ENCODE measurements around the gene HOXA3. TPM values are rescaled to one million over a fixed set of nuclear protein-coding genes. Genes with fewer than 3 reads are reported as not detected.

Gene HOXA3
- total RNA-seq, 2 donors from 2014 or later, result 6.5 to 29.3 TPM

GRCh38 chr7:27163288-27164044 lies 11.1 kb upstream of the HOXA3 start:
- TF ChIP-seq, protein P1, sequence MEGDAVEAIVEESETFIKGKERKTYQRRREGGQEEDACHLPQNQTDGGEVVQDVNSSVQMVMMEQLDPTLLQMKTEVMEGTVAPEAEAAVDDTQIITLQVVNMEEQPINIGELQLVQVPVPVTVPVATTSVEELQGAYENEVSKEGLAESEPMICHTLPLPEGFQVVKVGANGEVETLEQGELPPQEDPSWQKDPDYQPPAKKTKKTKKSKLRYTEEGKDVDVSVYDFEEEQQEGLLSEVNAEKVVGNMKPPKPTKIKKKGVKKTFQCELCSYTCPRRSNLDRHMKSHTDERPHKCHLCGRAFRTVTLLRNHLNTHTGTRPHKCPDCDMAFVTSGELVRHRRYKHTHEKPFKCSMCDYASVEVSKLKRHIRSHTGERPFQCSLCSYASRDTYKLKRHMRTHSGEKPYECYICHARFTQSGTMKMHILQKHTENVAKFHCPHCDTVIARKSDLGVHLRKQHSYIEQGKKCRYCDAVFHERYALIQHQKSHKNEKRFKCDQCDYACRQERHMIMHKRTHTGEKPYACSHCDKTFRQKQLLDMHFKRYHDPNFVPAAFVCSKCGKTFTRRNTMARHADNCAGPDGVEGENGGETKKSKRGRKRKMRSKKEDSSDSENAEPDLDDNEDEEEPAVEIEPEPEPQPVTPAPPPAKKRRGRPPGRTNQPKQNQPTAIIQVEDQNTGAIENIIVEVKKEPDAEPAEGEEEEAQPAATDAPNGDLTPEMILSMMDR (IDR thresholded peaks at IDR 0.05), result no peak
- no peak for ATAC-seq (ENCODE audit: insufficient number of reproducible peaks, low FRiP score, low read depth)
- H3K4me3 ChIP-seq, result no peak overlapping the region
- no peaks in the 10 kb centered on the region for H3K36me3 ChIP-seq
- H3K27ac ChIP-seq, result no peak overlapping the region
- DNase-seq (ENCODE audit: low spot score), result no peak
- no peaks in the 10 kb centered on the region for H3K9me3 ChIP-seq
- H3K4me1 ChIP-seq (ENCODE audit: control insufficient read depth in 1 of 2, low read depth in 2 of 2), result peaks cover 10 to 28% of the 10 kb centered on the region in 2 donors
- H3K27me3 ChIP-seq (replicated peaks; ENCODE audit: insufficient read depth), result peaks cover 9% of the 10 kb centered on the region

GRCh38 chr7:27162561-27163287 lies 10.3 kb upstream of the HOXA3 start:
- Histone ChIP-seq H3K36me3 (no peaks in the 10 kb centered on the region), H3K4me3 (no peak overlapping the region), H3K4me1 (ENCODE audit: control insufficient read depth in 1 of 2, low read depth in 2 of 2) (peaks cover 10 to 28% of the 10 kb centered on the region in 2 donors), H3K27me3 (replicated peaks; ENCODE audit: insufficient read depth) (peaks cover 9% of the 10 kb centered on the region), H3K9me3 (no peaks in the 10 kb centered on the region), H3K27ac (no peak overlapping the region)
- TF ChIP-seq, protein P1 (IDR thresholded peaks at IDR 0.05), result no peak
- DNase-seq (ENCODE audit: low spot score), result no peak
- no peak for ATAC-seq (ENCODE audit: insufficient number of reproducible peaks, low FRiP score, low read depth)

DNA sequence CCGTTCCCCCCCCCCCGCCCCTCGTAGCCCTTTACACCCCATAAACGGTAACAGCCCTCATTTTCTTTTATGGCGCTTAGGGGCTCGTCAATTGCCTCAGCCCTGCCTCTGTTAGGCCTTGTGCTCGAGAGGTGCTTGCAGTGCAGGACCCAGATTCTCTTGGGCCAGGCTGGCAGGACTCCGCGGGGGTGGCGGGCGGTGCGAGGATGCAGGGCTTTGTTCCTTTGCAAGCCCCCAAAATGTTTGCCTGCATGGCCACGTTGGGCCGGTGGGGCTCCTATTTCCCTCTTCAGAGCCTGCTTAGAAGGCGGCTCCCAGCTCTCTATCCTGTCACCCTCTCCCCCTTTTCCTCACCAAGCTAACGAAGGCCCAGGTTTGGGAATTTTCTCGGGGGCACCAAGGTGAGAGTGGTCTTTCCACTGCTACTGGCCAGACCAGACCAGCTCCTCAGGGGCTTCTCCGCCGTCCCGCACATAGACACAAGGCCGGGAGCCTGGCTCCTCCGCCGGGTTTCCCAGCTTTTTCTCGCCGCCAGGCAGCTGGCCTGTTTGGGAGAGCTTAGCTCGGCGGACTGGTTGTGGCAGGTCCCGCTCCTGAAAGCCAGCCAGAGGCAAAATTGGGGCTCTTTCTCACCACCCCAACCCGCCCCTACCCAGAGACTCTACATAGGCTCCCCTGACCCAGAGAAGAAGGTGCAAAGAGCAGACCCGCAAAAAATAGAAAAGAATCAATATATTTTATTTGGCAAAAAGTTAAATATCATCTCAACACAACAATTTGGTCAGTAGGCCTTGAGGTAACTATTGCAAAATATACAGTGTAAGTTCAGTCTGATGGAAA lies 9.6 kb upstream of the HOXA3 start:
- Histone ChIP-seq H3K27ac (no peak overlapping the region), H3K9me3 (no peaks in the 10 kb centered on the region), H3K4me3 (no peak overlapping the region), H3K4me1 (ENCODE audit: control insufficient read depth in 1 of 2, low read depth in 2 of 2) (peaks cover 10 to 28% of the 10 kb centered on the region in 2 donors), H3K36me3 (no peaks in the 10 kb centered on the region), H3K27me3 (replicated peaks; ENCODE audit: insufficient read depth) (peaks cover 9% of the 10 kb centered on the region)
- no peak for DNase-seq (ENCODE audit: low spot score)
- TF ChIP-seq, protein P1 (IDR thresholded peaks at IDR 0.05), result no peak
- no peak for ATAC-seq (ENCODE audit: insufficient number of reproducible peaks, low FRiP score, low read depth)

DNA sequence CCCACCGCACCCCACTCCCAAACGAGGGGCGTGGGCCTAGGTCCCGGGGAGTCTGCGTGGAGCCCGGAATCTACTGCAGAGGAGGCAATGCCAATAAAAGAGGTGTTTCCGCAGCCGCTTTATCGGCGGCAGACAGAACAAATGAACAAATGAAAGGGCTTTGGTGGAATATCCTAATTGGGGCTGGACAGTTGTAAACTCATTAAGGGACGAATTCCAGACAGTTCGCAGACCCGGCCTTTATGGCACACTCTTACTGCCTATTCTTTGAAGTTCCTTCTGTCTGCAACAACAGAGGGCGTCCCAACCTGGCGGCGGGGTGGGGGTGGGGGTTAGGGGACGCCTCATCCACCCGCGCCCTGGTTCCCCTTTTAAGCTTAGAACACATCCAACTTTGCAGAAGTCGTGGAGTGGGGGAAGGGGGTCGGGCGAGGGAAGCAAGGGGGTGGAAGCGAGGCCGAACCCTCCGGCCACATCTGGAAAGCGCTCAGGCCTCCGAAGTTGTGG lies 8.9 kb upstream of the HOXA3 start:
- H3K36me3 ChIP-seq, result no peaks in the 10 kb centered on the region
- TF ChIP-seq, protein P1 (IDR thresholded peaks at IDR 0.05), result no peak
- peak overlapping the region; percentile 78 for H3K4me3 ChIP-seq
- H3K27me3 ChIP-seq (replicated peaks; ENCODE audit: insufficient read depth), result peaks cover 9% of the 10 kb centered on the region
- H3K4me1 ChIP-seq (ENCODE audit: control insufficient read depth in 1 of 2, low read depth in 2 of 2), result peaks cover 10 to 24% of the 10 kb centered on the region in 2 donors
- ATAC-seq (ENCODE audit: insufficient number of reproducible peaks, low FRiP score, low read depth) (no peak), DNase-seq (ENCODE audit: low spot score) (no peak)
- no peaks in the 10 kb centered on the region for H3K9me3 ChIP-seq
- H3K27ac ChIP-seq, result no peak overlapping the region

Measured in thoracic aorta (tissue), 2 donors.